Transverse colon (tissue), 4 donors: ENCODE data around the gene C10orf71. TPM values are rescaled to one million over a fixed set of nuclear protein-coding genes. Genes with fewer than 3 reads are reported as not detected.

Experiments
- DNase-seq: peaks from one replicate; pipeline ENCODE4 v3.0.0-alpha.2; 2019
- H3K27ac ChIP-seq, 4 donors: fragments of 200-600 bp; sonication (generic); 2 replicates each; pipeline ENCODE4 v1.5.1; 2016 to 2018; ENCODE audit warnings: inconsistent platforms in 4 of 4
- H3K27me3 ChIP-seq: fragments of 200-600 bp; sonication (generic); 2 replicates; pipeline ENCODE4 v1.5.1; 2017; ENCODE audit warnings: inconsistent platforms
- H3K36me3 ChIP-seq, 4 donors: fragments of 200-600 bp; sonication (generic); 2 replicates each; pipeline ENCODE4 v1.5.1; 2017 to 2019; ENCODE audit warnings: inconsistent platforms in 4 of 4
- H3K4me1 ChIP-seq, 4 donors: fragments of 200-600 bp; sonication (generic); 2 replicates each; pipeline ENCODE4 v1.5.1; 2017 to 2020; ENCODE audit warnings: inconsistent platforms in 4 of 4
- H3K4me3 ChIP-seq, 4 donors: fragments of 200-600 bp; sonication (generic); 1 replicate in 1 of 4; 2 replicates in 3 of 4; pipeline versions ENCODE4 v1.5.1 to v1.6.1; 2017 to 2019; ENCODE audit warnings: inconsistent platforms in 4 of 4
- H3K9me3 ChIP-seq, 2 donors: fragments of 200-600 bp; sonication (generic); 2 replicates each; pipeline ENCODE4 v1.5.1; 2017 to 2019; ENCODE audit warnings: inconsistent platforms in 2 of 2
- EP300 ChIP-seq: sonication (generic); formaldehyde crosslinking; IDR thresholded peaks from one replicate; pipeline ENCODE4 v1.6.1; 2017; ENCODE audit warnings: antibody characterized with exemption, low read depth
- POLR2A ChIP-seq: fragments of 450-650 bp; IDR thresholded peaks from one replicate; pipeline ENCODE4 v1.6.1; 2016; ENCODE audit warnings: antibody characterized with exemption, mild to moderate bottlenecking, moderate library complexity
- POLR2AphosphoS5 ChIP-seq, 3 donors: sonication (generic); formaldehyde crosslinking; IDR thresholded peaks; one replicate each; pipeline ENCODE4 v1.6.1; 2016; ENCODE audit warnings: antibody characterized with exemption in 3 of 3
- WGBS, 2 donors: methylation state at CpG; one replicate each; pipeline ENCODE4 v1.1.5; 2018; ENCODE audit warnings: low coverage in 1 of 2; 5-methylcytosine and 5-hydroxymethylcytosine counted together
- in situ Hi-C, 4 donors: fragments of 200-750 bp; cut with MboI; loops; one replicate each; pipeline versions ENCODE4 v1.15.0 to v1.15.1; 2017; ENCODE audit warnings: low sequenced_read_pairs in 3 of 4, low pct_ligation_motif_present in 1 of 4, low pct_unique_long_range_greater_than_20kb in 1 of 4
- intact Hi-C: fragments of 100-400 bp; cut with DNase I; formaldehyde crosslinking; loops from one replicate; pipeline ENCODE4 v1.15.1; 2023; ENCODE audit warnings: low total_unique reads
- total RNA-seq, 4 donors: library from RNA; depleted of rRNA; stranded (reverse); fragments of >200 nt; gene quantifications; one replicate each; pipeline ENCODE4 v1.1.0, GENCODE V29; 2016
- TF ChIP-seq, protein P1 (sequence below), 5 experiments: fragments of 200-600 bp in 3 of 5; fragments of 450-650 bp in 2 of 5; sonication (generic) in 3 of 5; IDR thresholded peaks; 1 replicate in 2 of 5; 2 replicates in 3 of 5; pipeline ENCODE4 v1.5.1; 2016 to 2017; ENCODE audit warnings: antibody characterized with exemption in 5 of 5, inconsistent platforms in 3 of 5, mild to moderate bottlenecking in 2 of 5, moderate library complexity in 1 of 5

The C10orf71 gene
- total RNA-seq, 4 donors from 2014 or later, result under 0.01 TPM; not detected in 3

- 79% methylated on average over 4 of the region's 4 CpGs; no CpG with 5 or more reads in 1 of the 2 donors for WGBS, 2 donors
- intact Hi-C loops (no loop called here), in situ Hi-C loops (no loop called here)
- Histone ChIP-seq H3K4me1 (no peaks in the 10 kb centered on the region), H3K36me3 (no peaks in the 10 kb centered on the region), H3K9me3 (no peaks in the 10 kb centered on the region), H3K4me3 (no peak overlapping the region), H3K27ac (no peak overlapping the region), H3K27me3 (no peaks in the 10 kb centered on the region)
- TF ChIP-seq POLR2A, result no peak
- no peak for DNase-seq
Measured at GRCh38 chr10:49366460-49366859, 67.5 kb downstream of the C10orf71 start.

DNA sequence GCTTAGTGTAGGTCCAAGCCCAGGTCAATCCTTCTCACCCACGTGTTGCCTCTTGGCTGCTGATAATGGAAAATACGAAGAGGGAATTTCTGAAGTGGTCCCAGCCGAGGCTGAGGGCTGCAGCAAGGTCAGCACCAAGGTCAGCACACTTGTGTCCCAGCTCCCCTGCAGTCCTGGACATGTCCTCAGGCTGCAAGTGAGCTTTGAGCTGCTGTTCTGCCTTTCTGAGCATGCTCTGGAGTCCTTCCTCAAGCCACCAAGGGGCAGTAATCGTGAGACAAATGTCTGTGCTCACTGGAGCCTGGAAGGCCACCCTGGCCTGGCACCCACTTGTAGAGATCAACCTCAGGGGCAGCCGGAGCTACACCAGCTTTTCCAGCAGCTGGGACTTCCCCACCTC is 68.6 kb downstream of the C10orf71 start:
- WGBS, 2 donors, result 20 to 37% methylated on average over 1 to 4 of the region's 5 CpGs
- no peaks in the 10 kb centered on the region for H3K36me3 ChIP-seq
- no peak for TF ChIP-seq EP300
- TF ChIP-seq, protein P1, sequence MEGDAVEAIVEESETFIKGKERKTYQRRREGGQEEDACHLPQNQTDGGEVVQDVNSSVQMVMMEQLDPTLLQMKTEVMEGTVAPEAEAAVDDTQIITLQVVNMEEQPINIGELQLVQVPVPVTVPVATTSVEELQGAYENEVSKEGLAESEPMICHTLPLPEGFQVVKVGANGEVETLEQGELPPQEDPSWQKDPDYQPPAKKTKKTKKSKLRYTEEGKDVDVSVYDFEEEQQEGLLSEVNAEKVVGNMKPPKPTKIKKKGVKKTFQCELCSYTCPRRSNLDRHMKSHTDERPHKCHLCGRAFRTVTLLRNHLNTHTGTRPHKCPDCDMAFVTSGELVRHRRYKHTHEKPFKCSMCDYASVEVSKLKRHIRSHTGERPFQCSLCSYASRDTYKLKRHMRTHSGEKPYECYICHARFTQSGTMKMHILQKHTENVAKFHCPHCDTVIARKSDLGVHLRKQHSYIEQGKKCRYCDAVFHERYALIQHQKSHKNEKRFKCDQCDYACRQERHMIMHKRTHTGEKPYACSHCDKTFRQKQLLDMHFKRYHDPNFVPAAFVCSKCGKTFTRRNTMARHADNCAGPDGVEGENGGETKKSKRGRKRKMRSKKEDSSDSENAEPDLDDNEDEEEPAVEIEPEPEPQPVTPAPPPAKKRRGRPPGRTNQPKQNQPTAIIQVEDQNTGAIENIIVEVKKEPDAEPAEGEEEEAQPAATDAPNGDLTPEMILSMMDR (IDR thresholded peaks at IDR 0.05), result no peak
- no peak for TF ChIP-seq POLR2AphosphoS5 (IDR thresholded peaks at IDR 0.05)
- no peak for TF ChIP-seq POLR2A
- in situ Hi-C loops (no loop called here), intact Hi-C loops (no loop called here)
- H3K27ac ChIP-seq, result no peak overlapping the region
- H3K9me3 ChIP-seq, result no peaks in the 10 kb centered on the region
- H3K4me3 ChIP-seq, result no peak overlapping the region
- no peaks in the 10 kb centered on the region for H3K27me3 ChIP-seq
- no peaks in the 10 kb centered on the region for H3K4me1 ChIP-seq
- no peak for DNase-seq

DNA sequence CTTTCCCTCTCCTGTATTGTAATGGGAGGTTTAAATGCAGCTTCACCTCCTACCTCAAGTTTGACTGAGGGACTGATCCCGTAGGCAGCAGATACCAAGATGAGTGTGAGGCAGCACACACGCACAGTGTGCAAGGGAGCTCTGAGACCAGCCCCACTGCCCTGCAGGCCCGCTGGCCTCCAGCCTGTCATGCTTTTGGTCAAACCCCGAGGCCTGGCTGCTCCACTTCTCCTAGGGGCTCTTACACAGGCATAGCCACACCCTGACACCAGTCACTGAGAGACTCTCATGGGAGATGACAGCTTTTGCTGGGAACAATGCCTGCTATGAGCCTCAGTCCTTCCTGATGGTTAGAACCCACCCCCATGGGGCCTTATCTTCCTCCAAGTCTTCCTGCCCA is 69.3 kb downstream of the C10orf71 start:
- Histone ChIP-seq H3K4me1 (no peaks in the 10 kb centered on the region), H3K27me3 (no peaks in the 10 kb centered on the region), H3K4me3 (no peak overlapping the region), H3K27ac (no peak overlapping the region), H3K9me3 (no peaks in the 10 kb centered on the region), H3K36me3 (no peaks in the 10 kb centered on the region)
- no peak for DNase-seq
- in situ Hi-C loops (no loop called here), intact Hi-C loops (no loop called here)
- no peak for TF ChIP-seq EP300
- no peak for TF ChIP-seq POLR2A
- TF ChIP-seq, protein P1 (IDR thresholded peaks at IDR 0.05), result no peak
- no peak for TF ChIP-seq POLR2AphosphoS5 (IDR thresholded peaks at IDR 0.05)
- 84% methylated on average over 4 of the region's 4 CpGs; no CpG with 5 or more reads in 1 of the 2 donors for WGBS, 2 donors

DNA sequence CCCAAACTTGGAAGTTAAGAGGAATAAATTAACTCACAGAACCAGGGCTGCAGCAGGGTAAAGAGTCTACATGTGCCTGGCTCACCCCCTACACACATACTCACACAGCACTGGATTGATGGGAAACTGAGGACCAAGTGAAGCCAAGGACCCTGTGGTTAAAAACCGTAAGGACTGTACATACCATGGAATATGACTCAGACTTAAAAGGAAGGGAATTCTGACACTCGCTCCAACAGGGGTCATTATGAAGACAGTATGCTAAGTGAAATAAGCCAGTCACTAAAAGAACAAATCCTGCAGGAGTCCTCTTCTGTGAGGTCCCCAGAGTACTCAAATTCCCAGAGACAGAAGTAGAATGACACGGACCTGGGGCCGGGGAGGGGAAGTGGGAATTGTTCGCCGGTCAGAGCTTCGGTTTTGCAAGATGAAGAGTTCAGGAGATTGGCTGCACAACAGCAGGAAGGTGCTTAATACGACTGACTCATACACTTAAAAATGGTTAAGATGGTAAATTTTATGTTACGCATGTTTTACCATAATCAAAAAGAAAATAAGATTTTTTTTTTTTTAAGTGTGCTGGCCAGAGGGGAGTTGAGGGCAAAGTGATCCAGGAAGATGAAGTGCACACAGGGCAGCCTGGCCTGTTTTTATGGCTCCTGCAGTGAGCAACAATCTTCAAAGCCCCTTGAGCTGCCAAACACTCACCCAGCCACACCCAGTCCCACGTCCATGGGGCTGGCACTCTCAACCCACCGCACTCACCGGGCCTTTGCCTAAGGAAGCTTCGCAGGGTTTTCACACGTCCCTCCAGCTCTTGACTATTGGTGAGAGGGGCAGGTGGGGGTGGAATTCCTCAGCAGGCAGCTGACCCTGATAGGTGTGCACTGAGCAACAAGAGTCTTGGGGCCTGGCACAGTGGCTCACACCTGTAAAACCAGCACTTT is 70.5 kb downstream of the C10orf71 start:
- 62 to 64% methylated on average over 5 to 14 of the region's 14 CpGs for WGBS, 2 donors
- intact Hi-C loops, result no loop called here
- H3K27me3 ChIP-seq, result no peaks in the 10 kb centered on the region
- H3K4me3 ChIP-seq, result no peak overlapping the region
- no peaks in the 10 kb centered on the region for H3K9me3 ChIP-seq
- no peaks in the 10 kb centered on the region for H3K4me1 ChIP-seq
- no peak for DNase-seq
- H3K27ac ChIP-seq, result no peak overlapping the region
- no peaks in the 10 kb centered on the region for H3K36me3 ChIP-seq
- TF ChIP-seq EP300 (no peak), POLR2A (no peak), POLR2AphosphoS5 (IDR thresholded peaks at IDR 0.05) (no peak)
- TF ChIP-seq, protein P1 (IDR thresholded peaks at IDR 0.05), result no peak
- in situ Hi-C loops, result no loop called here
